Measurements from ENCODE around the gene PEMT. TPM values are rescaled to one million over a fixed set of nuclear protein-coding genes. Genes with fewer than 3 reads are reported as not detected.

PEMT gene
- total and polyA plus RNA-seq, 2 of the 8 experiments (the other 6 are each of a cell fraction or from before 2014, with no cell fraction given), result 42.0 to 118 TPM

- Histone ChIP-seq H3K79me1 (ENCODE audit: low read depth, low read length) (no peaks in the 10 kb centered on the region), H3K56ac (replicated peaks; ENCODE audit: insufficient read length, low read depth, low read length) (no peak overlapping the region), H3K4me2 (ENCODE audit: insufficient read depth in 1 of 2, low read depth in 2 of 2, low read length in 2 of 2) (no peak overlapping the region), H4K91ac (replicated peaks; ENCODE audit: insufficient read length, low read length) (no peak overlapping the region), H4K8ac (ENCODE audit: extremely low read depth, insufficient read depth, low read length) (no peak overlapping the region; the same call in 1 of the 2 replicates), H2BK20ac (ENCODE audit: low read length) (no peak overlapping the region), H4K5ac (ENCODE audit: insufficient read length, low read depth, low read length) (no peak overlapping the region), H3K23me2 (ENCODE audit: low read depth, low read length) (no peaks in the 10 kb centered on the region), H2BK5ac (ENCODE audit: low read depth, low read length) (no peak overlapping the region), H3K36me3 (ENCODE audit: control insufficient read depth in 2 of 4, insufficient read depth in 4 of 4, low read length in 3 of 4) (no peaks in the 10 kb centered on the region), H3K27me3 (replicated peaks in 1 of 4; ENCODE audit: control insufficient read depth in 3 of 4, extremely low read depth in 1 of 4, insufficient read depth in 3 of 4, low read length in 3 of 4) (no peaks in the 10 kb centered on the region; a peak in 2 of 7 replicates), H3K4me1 (replicated peaks in 1 of 4; ENCODE audit: control insufficient read depth in 3 of 4, insufficient read depth in 4 of 4, low read length in 3 of 4) (no peaks in the 10 kb centered on the region), H3K79me2 (ENCODE audit: control insufficient read depth in 1 of 2, insufficient read depth in 2 of 2, low read length in 2 of 2) (no peaks in the 10 kb centered on the region), H3K9me3 (ENCODE audit: insufficient read depth in 2 of 2, low read depth in 1 of 2, low read length in 1 of 2) (no peaks in the 10 kb centered on the region), H2BK120ac (replicated peaks; ENCODE audit: low read depth, low read length) (no peak overlapping the region), H3K14ac (ENCODE audit: insufficient read length) (no peak overlapping the region), H4K20me1 (replicated peaks in 1 of 2; ENCODE audit: control insufficient read depth in 1 of 2, insufficient read depth in 2 of 2, low read length in 2 of 2) (no peaks in the 10 kb centered on the region), H3K27ac (ENCODE audit: low read depth, low read length) (no peak overlapping the region), H2BK12ac (ENCODE audit: low read depth, low read length) (no peak overlapping the region), H2AK5ac (ENCODE audit: low read depth, low read length) (no peak overlapping the region), H2AFZ (ENCODE audit: low read length) (no peak overlapping the region), H3K18ac (ENCODE audit: extremely low read depth, low read length) (no peak overlapping the region), H3K9ac (replicated peaks in 1 of 4; ENCODE audit: extremely low read depth in 1 of 4, low read depth in 3 of 4, low read length in 3 of 4) (no peak overlapping the region), H2BK15ac (ENCODE audit: low read length) (no peak overlapping the region), H3K4me3 (ENCODE audit: extremely low read depth in 1 of 4, insufficient read depth in 2 of 4, low read depth in 3 of 4, low read length in 4 of 4) (no peak overlapping the region), H3K23ac (ENCODE audit: insufficient read length) (no peak overlapping the region), H3K4ac (replicated peaks; ENCODE audit: insufficient read length, low read depth, low read length) (no peak overlapping the region)
- FAIRE-seq, result no peak
- CTCF ChIA-PET (ENCODE audit: partially characterized antibody), result interaction anchor here (1.7 to 2.0 kb wide), 2 partner anchors 23 to 80 kb away, joined by 6 read pairs; no protein-coding TSS in a partner anchor
- POLR2A ChIA-PET (ENCODE audit: partially characterized antibody), result interaction anchor here (1.2 kb wide), 1 partner anchor 10 kb away, joined by 3 read pairs; no protein-coding TSS in a partner anchor
- 89% methylated on average over 5 of the region's 5 CpGs; no CpG with 5 or more reads in 1 of the 2 experiments for WGBS, 2 experiments (ENCODE audit: extremely low coverage in 1 of 2, insufficient coverage in 1 of 2, insufficient read length in 1 of 2, insufficient replicate concordance in 2 of 2, low coverage in 1 of 2, low lambda C conversion rate in 2 of 2, missing lambda C conversion rate in 1 of 2)
- DNase-seq (ENCODE audit: low read depth in 1 of 2, low spot score in 2 of 2), result no peak
- no peak for TF ChIP-seq SUZ12 (IDR thresholded peaks at IDR 0.05; ENCODE audit: low read length)
- TF ChIP-seq EP300 (IDR thresholded peaks at IDR 0.05; ENCODE audit: borderline replicate concordance in 1 of 2, low read depth in 2 of 2, low read length in 2 of 2), result no peak
- TF ChIP-seq YY1 (IDR thresholded peaks at IDR 0.05; ENCODE audit: low read depth, low read length), result no peak
- no peak for TF ChIP-seq SP2 (IDR thresholded peaks at IDR 0.05; ENCODE audit: low read length)
- no peak for TF ChIP-seq RFX5 (IDR thresholded peaks at IDR 0.05; ENCODE audit: borderline replicate concordance, low read depth, low read length)
- TF ChIP-seq SIX5 (IDR thresholded peaks at IDR 0.05; ENCODE audit: low read depth, low read length), result no peak
- TF ChIP-seq BCL11A (IDR thresholded peaks at IDR 0.05; ENCODE audit: low read depth in 2 of 2, low read length in 2 of 2), result no peak
- no peak for TF ChIP-seq BRCA1 (IDR thresholded peaks at IDR 0.05; ENCODE audit: low read depth, low read length)
- TF ChIP-seq CHD1 (IDR thresholded peaks at IDR 0.05; ENCODE audit: low read depth, low read length), result no peak
- TF ChIP-seq NRF1 (IDR thresholded peaks at IDR 0.05; ENCODE audit: low read depth, low read length), result no peak
- TF ChIP-seq SRF (IDR thresholded peaks at IDR 0.05; ENCODE audit: low read depth, low read length), result no peak
- no peak for TF ChIP-seq HDAC6 (IDR thresholded peaks at IDR 0.05; ENCODE audit: low read depth, low read length)
- TF ChIP-seq SP4 (IDR thresholded peaks at IDR 0.05; ENCODE audit: low read length), result no peak
- no peak for TF ChIP-seq ASH2L (IDR thresholded peaks at IDR 0.05; ENCODE audit: low read length)
- no peak for TF ChIP-seq POLR2AphosphoS5 (IDR thresholded peaks at IDR 0.05; ENCODE audit: low read depth, low read length)
- TF ChIP-seq KDM1A (IDR thresholded peaks at IDR 0.05; ENCODE audit: borderline replicate concordance, low read length), result no peak
These were observed 123.8 kb downstream of the PEMT start for GRCh38 chr17:17467720-17468119.

Data from H1 (cell line).